NCI-H345 treated with DMSO at 0.1 percent for 48 hours (cell line): ENCODE measurements around the gene CSTPP1.
"Not testable (repeated sequence)": the region's sequence is repeated elsewhere in the genome, so short reads cannot be mapped to it uniquely, and the experiment has no call there.

Source experiments
- DNase-seq: peaks from one replicate; lab custom pipeline; 2025; ENCODE audit not compliant: unreplicated experiment; lab: John Stamatoyannopoulos, UW

Gene CSTPP1

DNA sequence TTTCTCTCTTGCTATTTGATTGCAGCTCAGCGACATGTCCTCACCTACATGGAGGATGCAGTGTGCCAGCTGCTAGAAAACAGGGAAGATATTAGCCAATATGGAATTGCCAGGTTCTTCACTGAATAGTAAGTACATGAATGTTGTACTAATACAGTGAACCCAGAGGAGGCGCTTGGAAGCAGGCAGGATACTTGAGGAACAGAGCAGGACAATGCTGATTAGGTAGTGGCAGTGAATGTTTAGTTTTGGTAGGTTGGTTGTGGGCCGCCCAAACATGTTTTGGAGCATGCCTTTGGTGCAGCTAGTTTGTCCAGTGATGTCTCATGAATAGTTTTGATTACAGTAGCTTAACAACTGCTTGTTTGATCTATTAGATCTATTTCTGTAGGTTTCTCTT, 50.6 kb downstream of the CSTPP1 start:
- DNase-seq: no peak

DNA sequence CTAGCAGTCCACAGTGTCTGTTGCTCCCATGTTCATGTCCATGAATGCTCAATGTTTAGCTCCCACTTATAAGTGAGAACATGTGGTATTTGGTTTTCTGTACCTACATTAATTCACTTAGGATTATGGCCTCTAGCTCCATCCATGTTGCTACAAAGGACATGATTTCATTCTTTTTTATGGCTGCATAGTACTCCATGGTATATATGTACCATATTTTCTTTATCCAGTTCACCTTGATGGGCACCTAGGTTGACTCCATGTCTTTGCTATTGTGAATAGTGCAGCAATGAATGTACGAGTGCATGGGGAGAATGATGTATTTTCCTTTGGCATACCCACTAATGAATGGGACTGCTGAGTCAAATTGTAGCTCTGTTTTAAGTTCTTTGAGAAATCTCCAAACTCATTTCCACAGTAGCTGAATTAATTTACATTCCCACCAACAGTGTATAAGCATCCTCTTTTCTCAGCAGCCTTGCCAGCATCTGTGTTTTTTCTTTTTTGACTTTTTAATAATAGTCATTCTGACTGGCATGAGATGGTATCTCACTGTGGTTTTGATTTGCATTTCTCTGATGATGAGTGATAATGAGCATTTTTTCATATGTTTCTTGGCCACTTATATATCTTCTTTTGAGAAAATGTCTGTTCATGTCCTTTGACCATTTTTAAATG, 53.4 kb downstream of the CSTPP1 start:
- not testable (repeated sequence) for DNase-seq

DNA sequence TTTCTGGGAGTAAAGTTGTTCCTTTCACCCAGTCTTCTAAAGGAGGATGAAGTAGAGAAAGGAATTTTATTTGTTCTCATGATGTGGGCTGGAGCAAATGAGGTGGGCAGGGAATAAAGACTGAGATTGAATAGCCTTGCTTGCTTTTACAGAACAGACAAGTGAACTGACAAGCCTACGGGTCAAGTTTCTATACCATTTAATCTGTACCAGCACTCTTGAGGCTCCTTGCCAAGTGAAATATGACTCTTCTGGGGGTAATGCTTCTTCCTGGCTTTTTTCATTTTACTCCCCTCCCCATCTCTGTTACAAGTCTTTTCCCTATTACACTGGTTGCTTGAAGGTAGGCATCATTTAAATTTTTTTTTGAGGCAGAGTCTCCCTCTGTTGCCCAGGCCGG, 54.8 kb downstream of the CSTPP1 start:
- no peak for DNase-seq

DNA sequence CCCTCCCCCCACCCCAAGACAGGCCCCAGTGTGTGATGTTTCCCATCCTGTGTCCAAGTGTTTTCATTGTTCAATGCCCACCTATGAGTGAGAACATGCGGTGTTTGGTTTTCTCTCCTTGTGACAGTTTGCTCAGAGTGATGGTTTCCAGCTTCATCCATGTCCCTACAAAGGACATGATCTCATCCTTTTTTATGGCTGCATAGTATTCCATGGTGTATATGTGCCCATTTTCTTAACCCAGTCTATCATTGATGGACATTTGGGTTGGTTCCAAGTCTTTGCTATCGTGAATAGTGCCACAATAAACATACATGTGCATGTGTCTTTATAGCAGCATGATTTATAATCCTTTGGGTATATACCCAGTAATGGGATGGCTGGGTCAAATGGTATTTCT, 55.8 kb downstream of the CSTPP1 start:
- not testable (repeated sequence) for DNase-seq

DNA sequence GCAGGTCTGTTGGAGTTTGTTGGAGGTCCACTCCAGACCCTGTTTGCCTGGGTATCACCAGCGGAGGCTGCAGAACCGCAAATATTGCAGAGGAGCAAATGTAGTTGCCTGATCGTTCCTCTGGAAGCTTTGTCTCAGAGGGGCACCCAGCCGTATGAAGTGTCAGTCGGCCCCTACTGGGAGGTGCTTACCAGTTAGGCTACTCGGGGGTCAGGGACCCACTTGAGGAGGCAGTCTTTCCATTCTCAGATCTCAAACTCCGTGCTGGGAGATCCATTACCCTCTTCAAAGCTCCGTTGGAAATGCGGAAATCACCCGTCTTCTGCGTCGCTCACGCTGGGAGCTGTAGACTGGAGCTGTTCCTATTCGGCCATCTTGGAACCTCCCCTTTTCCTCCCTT, 61.2 kb downstream of the CSTPP1 start:
- DNase-seq: not testable (repeated sequence)

DNA sequence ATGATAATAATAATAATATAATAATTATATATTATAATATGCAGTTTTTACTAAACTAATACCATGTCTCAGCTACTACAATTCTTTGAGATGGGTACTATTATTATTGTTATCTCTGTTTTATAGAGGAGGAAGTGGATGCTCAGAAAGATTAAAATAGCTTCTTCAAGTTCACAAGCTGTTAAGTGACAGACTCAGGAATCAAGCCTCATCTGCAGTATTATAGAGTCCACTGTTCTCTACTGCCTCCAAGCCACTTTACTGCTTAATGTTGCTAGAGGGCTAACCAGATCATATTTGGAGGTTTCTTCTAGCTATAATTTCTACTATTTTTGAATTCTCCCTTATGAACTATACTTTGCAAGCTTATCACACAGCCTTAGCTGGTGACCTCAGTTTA, 62.7 kb downstream of the CSTPP1 start:
- no peak for DNase-seq

DNA sequence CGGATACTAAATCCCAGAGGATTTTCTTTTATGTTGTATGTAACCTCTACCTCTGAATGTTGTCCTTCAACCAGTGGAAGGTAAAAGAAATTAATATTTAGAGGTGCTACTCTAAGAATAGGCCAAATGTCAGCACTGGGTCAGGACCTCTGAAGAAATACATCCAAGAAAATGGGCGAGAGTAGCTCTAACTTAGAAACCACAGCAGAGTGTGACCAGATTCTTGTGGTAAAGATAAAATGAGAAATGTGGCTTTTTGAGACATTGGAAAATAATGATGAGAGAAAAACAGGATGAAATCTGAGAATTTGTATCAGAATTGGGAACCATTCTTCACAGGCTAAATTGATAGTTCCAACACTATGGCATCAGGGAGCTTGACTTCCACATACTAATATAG, 63.5 kb downstream of the CSTPP1 start:
- DNase-seq: no peak

DNA sequence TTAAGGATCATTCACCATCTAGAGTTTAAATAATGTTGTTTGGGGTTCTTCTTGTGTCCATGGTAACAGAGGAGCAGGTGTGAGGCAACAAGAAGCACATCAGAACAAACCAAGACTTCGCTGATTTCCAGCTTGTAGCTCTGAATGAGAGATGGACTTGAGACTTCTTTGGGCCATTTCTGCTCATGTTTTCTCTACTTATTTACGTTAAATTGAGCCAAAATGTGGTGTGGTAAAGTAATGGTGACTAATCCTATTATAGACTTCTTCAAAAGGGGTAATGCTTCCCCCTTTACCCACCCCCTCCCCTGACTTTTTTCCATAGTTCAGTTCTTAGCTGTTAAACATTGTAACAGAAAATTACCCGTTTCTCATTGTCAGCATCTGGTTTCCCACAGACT, 65.2 kb downstream of the CSTPP1 start:
- no peak for DNase-seq

DNA sequence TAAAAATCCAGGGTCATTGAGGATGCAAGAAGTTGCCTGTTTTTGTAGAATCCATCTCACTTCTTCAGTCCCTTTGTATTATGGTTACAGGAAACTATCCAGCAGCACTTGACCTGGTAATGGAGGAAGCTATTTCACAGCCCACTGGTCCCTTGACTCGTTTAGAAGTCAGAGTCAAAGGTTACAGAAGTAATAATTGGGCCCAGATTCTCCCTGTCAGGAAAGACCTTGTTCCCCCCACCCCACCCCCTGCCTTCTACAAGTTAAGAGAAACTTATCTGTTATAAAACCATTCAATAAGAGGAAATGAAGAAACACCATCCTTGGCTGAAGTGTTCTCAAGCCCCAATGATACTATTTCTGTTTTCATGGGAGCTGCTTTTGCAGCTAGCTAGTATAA, 65.8 kb downstream of the CSTPP1 start:
- no peak for DNase-seq

DNA sequence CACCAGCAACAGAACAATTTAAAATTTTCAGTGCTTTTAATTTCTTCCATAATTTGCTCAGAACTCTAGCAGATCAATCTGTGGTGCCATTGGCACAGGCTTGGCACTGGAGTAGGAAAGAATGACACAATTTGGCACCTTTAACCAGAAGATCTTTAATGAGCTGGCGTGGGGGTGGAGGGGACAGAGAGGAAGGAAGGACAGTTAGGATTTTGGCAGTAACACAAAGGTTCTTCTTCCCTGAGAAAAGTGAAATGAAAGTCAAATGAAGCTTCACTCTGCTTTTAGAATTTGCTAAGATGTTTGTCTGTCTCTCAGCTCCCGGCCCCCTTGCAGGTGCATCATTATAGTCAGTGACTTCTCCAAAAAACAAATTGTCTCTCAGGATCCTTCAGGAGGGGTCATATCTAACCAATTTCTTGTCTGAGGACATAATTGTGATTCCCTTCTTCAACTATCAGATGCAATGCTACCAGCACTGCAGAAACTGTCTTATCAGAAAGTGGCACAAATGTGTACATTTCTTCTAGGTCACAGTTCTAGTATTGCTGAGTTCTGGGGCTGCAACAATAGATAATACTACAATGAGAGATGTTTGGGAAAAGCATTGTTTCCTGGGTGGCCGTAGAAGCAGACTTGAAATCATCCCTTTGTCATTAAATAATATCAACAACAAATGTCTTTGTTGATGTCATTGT, 66.8 kb downstream of the CSTPP1 start:
- no peak for DNase-seq

DNA sequence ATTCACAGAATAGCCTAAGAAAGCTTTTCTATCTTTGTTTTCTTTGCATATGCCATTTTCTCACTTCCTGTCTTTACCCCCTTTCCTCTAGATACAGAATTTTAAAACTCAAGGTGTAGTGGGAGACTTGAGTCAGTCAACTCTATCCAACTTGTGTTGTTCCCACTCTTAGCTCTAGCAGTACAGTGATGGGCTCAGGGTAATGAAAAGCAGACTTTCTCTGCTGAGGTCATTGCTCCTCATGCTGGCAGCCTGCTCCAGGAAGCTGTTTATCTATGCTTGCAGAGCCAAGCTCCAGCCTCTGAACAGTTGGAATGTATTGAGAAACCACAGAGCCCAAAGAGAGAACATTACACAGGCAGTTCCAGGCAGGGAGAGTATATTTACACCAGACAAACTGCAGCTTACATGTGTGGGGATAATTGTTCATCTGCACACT, 68.1 kb downstream of the CSTPP1 start:
- no peak for DNase-seq

DNA sequence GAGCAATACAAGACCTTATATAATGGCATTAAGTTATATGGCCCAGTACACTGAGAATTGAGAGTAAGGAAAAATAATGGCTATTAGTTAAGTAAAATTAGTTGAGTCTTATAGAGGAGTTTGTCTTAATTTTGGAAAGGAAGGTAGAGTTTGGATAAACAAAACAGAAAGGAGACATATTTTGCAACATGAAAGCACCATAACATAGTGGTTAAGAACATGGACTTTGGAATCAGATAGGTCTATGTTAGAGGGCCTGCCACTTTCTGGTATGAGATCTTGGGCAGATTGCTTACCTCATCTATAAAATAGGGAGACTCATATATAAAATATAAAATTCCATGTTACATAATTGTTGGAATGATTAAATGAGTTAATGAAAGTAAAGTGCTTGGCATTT, 68.9 kb downstream of the CSTPP1 start:
- no peak for DNase-seq

DNA sequence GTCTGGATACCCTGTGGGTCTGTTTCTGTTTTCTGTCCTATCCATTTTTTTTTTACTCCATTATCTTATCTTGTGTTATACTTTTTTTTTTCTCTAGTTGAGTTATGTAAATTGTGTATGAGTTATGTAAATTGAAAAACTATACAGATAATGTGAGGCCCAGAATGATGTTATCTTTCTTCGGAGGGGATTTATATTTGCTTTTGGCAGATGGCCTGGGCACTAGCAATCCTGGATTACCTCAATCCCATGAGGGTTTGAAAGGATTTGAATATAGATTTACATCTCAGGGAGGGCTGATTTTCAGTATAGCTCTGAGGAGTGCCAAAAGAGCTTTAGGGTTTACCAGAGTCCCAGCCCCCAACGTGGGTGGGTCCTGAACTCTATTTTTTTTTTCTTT, 71.0 kb downstream of the CSTPP1 start:
- DNase-seq: no peak

DNA sequence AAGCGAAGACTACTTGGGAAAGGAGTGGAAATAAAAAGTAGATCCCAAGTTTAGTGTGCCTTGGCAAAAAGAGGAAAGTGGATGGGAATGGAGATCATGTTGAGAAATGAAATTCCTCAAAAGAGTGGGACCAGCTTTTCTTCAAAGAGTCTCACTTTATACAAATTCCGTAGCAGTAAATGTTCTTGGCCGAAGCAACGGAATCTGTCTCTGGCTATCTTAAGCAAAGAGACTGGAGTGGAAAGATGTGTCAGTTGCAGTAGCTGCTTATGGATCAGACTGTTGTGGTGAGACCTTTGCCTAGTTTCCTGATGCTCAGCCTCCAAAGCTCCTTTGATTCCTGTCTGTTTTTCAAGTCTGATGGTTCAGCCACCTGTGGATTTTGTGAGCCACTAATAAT, 73.6 kb downstream of the CSTPP1 start:
- no peak for DNase-seq

DNA sequence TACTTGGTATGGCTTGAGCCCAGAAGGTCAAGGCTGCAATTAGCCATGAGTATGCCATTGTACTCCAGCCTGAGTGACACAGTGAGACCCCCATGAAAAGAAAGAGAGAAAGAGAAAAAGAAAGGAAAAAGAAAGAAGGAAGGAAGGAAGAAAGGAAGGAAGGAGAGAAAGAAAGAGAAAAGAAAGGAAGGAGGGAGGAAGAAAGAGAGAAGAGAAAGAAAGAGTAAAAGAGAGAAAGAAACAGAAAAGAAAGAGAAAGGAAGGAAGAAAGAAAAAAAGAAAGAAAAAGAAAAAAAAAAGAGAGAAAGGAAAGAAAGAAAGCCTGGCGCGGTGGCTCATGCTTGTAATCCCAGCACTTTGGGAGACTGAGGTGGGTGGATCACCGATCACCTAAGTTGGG, 77.5 kb downstream of the CSTPP1 start:
- DNase-seq: no peak

DNA sequence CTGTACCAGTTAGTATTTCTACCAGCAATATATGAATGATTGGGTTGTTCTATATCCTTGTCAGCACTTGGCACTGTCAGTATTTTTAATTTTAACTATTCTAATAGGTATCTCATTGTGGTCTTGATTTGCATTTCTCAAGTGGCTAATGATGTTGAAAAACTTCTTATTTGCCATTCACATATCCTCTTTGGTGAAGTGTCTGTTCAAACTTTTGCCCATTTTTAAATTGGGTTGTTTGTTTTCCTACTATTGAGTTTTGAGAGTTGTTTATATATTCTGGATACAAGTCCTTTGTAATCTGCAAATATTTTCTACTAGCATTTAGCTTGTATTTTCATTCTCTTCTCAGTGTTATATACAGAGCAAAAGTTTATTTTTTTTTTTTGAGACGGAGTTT, 82.1 kb downstream of the CSTPP1 start:
- no peak for DNase-seq

DNA sequence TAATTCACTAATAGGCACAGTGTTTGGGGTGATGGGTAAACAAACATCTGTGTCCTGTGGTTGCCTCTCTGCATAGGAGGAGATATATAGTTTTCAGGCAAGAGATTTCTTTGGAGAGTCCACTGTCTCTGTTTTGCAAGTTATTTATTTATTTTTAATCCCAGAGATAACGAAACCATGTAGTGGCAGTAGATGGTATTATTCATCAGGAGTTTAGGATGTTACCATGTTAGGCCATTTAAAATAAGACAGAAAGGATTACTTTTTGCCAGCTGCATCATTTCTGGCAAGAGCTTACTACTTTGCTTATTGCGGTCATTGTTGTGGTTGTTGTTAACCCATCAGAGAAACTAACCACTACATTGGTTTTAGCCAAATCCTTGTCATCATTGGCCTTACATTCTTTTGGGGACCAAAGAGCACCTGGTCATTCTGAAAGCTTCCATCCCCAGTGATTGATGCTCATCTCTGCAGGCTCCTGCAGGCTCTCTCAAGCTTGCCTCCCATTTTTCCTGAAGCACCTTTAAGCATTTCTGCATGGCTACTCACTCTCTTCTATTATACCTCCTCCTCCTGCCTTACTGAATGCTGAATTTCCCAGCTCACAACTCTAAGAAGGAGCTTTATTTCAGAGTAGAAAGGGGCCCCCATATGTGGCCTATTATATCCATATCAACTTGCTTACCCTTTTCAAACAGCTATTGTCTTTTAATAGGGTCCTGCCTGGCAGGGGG, 84.4 kb downstream of the CSTPP1 start:
- no peak for DNase-seq

DNA sequence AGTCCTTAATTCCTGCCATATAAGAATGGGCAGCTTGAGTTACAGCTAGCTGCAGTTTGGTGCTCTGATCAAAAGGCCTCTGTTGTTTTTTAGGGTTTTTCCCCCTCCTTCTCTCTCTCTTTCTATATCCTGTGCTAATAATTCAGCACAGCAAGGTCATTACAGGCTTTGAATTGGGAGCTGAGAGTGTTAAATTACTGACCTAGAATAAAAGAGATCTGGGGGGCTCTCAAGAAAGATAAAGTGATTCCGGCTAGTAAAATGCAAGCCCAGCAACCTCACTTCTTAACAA, 84.9 kb downstream of the CSTPP1 start:
- no peak for DNase-seq

DNA sequence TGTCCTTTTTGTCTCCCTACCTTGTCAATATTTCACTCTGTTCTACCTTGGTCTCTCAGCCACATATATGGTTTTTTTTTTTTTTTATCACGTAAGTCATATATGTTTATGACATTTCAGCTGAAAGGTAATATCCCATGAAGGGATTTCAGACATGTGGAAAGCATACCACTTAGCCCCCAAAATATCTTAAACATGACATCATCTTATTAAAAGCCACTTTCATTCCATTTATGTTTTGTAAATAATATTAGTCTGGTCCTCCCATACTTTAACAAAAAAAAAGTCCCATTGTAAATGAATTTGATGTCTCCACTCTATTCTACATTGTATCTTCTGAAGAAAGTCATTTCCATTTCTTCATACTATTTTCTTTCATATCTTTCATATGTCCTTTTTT, 85.4 kb downstream of the CSTPP1 start:
- no peak for DNase-seq

DNA sequence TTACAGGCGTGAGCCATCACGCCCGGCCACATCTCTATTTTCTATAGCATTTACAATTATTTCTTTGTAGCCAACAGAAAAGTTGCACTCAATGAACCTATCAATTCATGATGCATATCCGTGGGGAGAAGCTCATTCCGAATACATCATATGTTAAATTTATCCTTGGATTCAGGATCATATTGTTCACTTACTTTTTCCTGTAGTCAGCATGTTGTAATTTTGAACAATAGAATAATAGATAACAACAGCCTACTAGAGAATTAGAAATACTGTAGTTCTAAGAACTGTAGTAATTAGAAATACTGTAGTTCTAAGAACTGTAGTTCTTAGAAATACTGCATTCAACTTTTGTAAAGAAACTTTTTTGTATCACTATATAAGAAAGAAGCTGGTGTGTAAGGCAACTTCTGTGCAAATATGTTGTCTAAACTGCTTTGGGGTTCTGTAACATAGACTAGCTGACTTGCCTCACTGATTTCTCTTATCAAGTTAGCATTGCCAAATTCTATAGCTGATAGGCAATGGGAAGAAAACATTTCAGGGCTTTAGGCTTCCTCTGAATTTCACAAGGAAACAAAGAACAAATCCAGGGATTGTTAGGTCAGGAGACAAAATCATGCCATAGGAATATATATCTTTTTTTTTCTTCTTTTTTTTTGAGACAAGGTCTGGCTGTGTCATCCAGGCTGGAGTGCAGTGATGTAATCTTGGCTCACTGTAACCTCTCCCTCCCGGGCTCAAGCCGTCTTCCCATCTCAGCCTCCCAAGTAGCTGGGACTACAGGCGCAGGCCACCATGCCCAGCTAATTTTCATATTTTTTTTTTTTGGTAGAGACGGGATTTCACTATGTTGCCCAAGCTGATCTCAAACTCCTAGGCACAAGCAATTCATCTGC, 91.9 kb downstream of the CSTPP1 start:
- no peak for DNase-seq

DNA sequence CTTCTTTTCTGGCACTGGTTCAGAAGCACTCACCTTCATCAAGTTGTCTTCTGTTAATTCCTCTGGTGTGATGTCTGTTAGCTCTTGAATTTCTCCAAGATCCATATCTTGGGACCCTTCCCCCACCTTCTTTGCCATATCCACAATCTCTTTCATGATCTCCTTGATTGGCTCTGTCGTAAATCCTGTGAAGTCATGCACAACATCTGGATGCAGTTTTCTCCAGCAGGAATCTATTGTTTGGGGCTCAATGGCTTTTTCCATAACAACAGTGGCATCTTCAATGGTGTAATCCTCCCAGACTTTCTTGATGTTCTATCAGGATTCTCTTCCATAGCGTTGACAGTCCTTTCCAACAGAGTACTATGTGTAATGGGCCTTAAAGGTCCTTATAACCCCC, 96.9 kb downstream of the CSTPP1 start:
- no peak for DNase-seq
